ENCODE measurements around the gene CABP2.

GRCh38 chr11:67472882-67473281 lies 50.4 kb downstream of the CABP2 start:
- TF ChIP-seq CTCF (IDR thresholded peaks at IDR 0.05) (no peak), POLR2A (IDR thresholded peaks at IDR 0.05) (no peak)
